ENCODE data around the gene NDUFS1. TPM values are rescaled to one million over a fixed set of nuclear protein-coding genes. Genes with fewer than 3 reads are reported as not detected.

Gene NDUFS1
- total and polyA plus RNA-seq, 2 of the 4 experiments (the other 2 are of a cell fraction): 72.1 to 118 TPM

GRCh38 chr2:206068207-206068606, 91.0 kb downstream of the NDUFS1 start:
- no peak for ATAC-seq (ENCODE audit: low read depth)
- H3K14ac ChIP-seq (replicated peaks; ENCODE audit: low read depth, low read length): no peak overlapping the region
- no peaks in the 10 kb centered on the region for H3K9me3 ChIP-seq (ENCODE audit: control insufficient read depth, insufficient read depth, low read length)
- peaks cover 4% of the 10 kb centered on the region; the same call in 1 of the 2 replicates for H3K9me1 ChIP-seq (ENCODE audit: insufficient read depth, low read length)
- POLR2A ChIA-PET (ENCODE audit: unreplicated experiment): no interaction called here
- H4K5ac ChIP-seq (ENCODE audit: low read depth, low read length): no peak overlapping the region
- no CpG with 5 or more reads among the region's 1 CpG for WGBS, 2 experiments (ENCODE audit: extremely low coverage in 2 of 2, insufficient read length in 1 of 2)
- no peak overlapping the region for H2AK9ac ChIP-seq (replicated peaks; ENCODE audit: low read depth, low read length, poor library complexity)
- H2BK20ac ChIP-seq (ENCODE audit: low read depth, low read length): no peak overlapping the region
- H3K56ac ChIP-seq (ENCODE audit: extremely low read depth, insufficient read depth, low read length): no peak overlapping the region
- no peak overlapping the region for H4K8ac ChIP-seq (ENCODE audit: low read depth in 2 of 2, low read length in 2 of 2)
- no peak overlapping the region for H2BK5ac ChIP-seq (ENCODE audit: low read depth, low read length, poor library complexity, severe bottlenecking)
- no peak overlapping the region for H2AFZ ChIP-seq (replicated peaks; ENCODE audit: low read length, poor library complexity)
- DNase-seq: no peak
- no peaks in the 10 kb centered on the region; the same call in 1 of the 2 replicates for H3K36me3 ChIP-seq (ENCODE audit: control insufficient read depth, insufficient read depth, low read length)
- no peak overlapping the region for H2BK15ac ChIP-seq (ENCODE audit: low read depth, low read length)
- no peak for TF ChIP-seq CTCF (conservative IDR thresholded peaks at IDR 0.05; ENCODE audit: low read depth, low read length)
- TF ChIP-seq, protein P1, sequence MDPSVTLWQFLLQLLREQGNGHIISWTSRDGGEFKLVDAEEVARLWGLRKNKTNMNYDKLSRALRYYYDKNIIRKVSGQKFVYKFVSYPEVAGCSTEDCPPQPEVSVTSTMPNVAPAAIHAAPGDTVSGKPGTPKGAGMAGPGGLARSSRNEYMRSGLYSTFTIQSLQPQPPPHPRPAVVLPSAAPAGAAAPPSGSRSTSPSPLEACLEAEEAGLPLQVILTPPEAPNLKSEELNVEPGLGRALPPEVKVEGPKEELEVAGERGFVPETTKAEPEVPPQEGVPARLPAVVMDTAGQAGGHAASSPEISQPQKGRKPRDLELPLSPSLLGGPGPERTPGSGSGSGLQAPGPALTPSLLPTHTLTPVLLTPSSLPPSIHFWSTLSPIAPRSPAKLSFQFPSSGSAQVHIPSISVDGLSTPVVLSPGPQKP (IDR thresholded peaks at IDR 0.05; ENCODE audit: borderline replicate concordance, low read depth, low read length): no peak
- no peak for TF ChIP-seq MAFK (IDR thresholded peaks at IDR 0.05; ENCODE audit: low read depth, low read length)
- TF ChIP-seq MAZ (IDR thresholded peaks at IDR 0.05; ENCODE audit: borderline replicate concordance, low read depth, low read length): no peak
- TF ChIP-seq RFX5 (IDR thresholded peaks at IDR 0.05; ENCODE audit: low read depth, low read length): no peak
- no peak for TF ChIP-seq FOS (IDR thresholded peaks at IDR 0.05; ENCODE audit: low read depth, low read length)
- no peak for TF ChIP-seq USF2 (IDR thresholded peaks at IDR 0.05; ENCODE audit: low read depth, low read length)
- no peak for TF ChIP-seq NFE2L2 (IDR thresholded peaks at IDR 0.05; ENCODE audit: low read depth, low read length)
- in situ Hi-C loops (cut with MboI; ENCODE audit: low sequenced_read_pairs) (no loop called here), intact Hi-C loops (cut with micrococcal nuclease) (no loop called here), dilution Hi-C loops (cut with HindIII; ENCODE audit: low sequenced_read_pairs, unreplicated experiment) (no loop called here)
- no peak overlapping the region for H3K4me3 ChIP-seq (ENCODE audit: insufficient read depth, low read depth, low read length)
- no peak overlapping the region for H2AK5ac ChIP-seq (ENCODE audit: low read depth, low read length)
- no peaks in the 10 kb centered on the region for H3K4me1 ChIP-seq (ENCODE audit: control insufficient read depth, insufficient read depth, low read length)
- peaks cover 29 to 40% of the 10 kb centered on the region in 2 experiments; a peak in 3 of 4 replicates for H3K79me1 ChIP-seq (ENCODE audit: low read depth in 1 of 2, low read length in 2 of 2)
- H4K20me1 ChIP-seq (ENCODE audit: insufficient read depth, low read length): no peaks in the 10 kb centered on the region
- H3K4ac ChIP-seq (ENCODE audit: low read depth, low read length): no peak overlapping the region
- no peak overlapping the region for H2BK120ac ChIP-seq (ENCODE audit: low read depth, low read length)
- H3K4me2 ChIP-seq (ENCODE audit: low read depth, low read length): no peak overlapping the region
- H3K23ac ChIP-seq (ENCODE audit: low read depth, low read length): no peak overlapping the region
- H3K27me3 ChIP-seq (ENCODE audit: control insufficient read depth, insufficient read depth, low read length): no peaks in the 10 kb centered on the region
- BruUV-seq (replicated peaks): no TSS peak
- H3K18ac ChIP-seq (ENCODE audit: low read depth, low read length): no peak overlapping the region
- H3K27ac ChIP-seq (ENCODE audit: insufficient read depth, low read length): no peak overlapping the region
- CTCF ChIA-PET: no interaction called here
- H3K9ac ChIP-seq (ENCODE audit: low read depth, low read length): no peak overlapping the region
- no peak overlapping the region for H4K91ac ChIP-seq (ENCODE audit: insufficient read depth, low read depth, low read length)

Data from IMR-90 (cell line).